ENCODE data around the gene CCL26. TPM values are rescaled to one million over a fixed set of nuclear protein-coding genes. Genes with fewer than 3 reads are reported as not detected.

Gene CCL26
- total and polyA plus RNA-seq, 9 of the 15 experiments (the other 6 are each of a cell fraction or from before 2014, with no cell fraction given) = 2.3 to 26.8 (median 8.4) TPM

GRCh38 chr7:75804705-75805104, 32.7 kb upstream of the CCL26 start (continued):
- TF ChIP-seq IRF9 (tag; IDR thresholded peaks at IDR 0.05) (no peak), ZFP1 (CRISPR knock-in tag; IDR thresholded peaks at IDR 0.05) (no peak), SMAD4 (CRISPR knock-in tag; conservative IDR thresholded peaks at IDR 0.05) (peak; percentile 24; the same call in 1 of the 2 replicates), STAT5B (CRISPR knock-in tag; IDR thresholded peaks at IDR 0.05) (no peak), MCM5 (IDR thresholded peaks at IDR 0.05; ENCODE audit: low read depth) (no peak), ZNF407 (IDR thresholded peaks at IDR 0.05; ENCODE audit: low read depth) (no peak), SAFB2 (IDR thresholded peaks at IDR 0.05; ENCODE audit: borderline replicate concordance, low read depth, low read length, severe bottlenecking) (no peak), TCF7L2 (IDR thresholded peaks at IDR 0.05; ENCODE audit: low read depth, low read length) (no peak), TSC22D4 (tag; IDR thresholded peaks at IDR 0.05) (no peak), MTA3 (IDR thresholded peaks at IDR 0.05; ENCODE audit: borderline replicate concordance) (no peak), CEBPG (CRISPR knock-in tag; IDR thresholded peaks at IDR 0.05) (no peak), CEBPG (tag; conservative IDR thresholded peaks at IDR 0.05 in 1 of 2, IDR thresholded peaks at IDR 0.05 in 1 of 2) (no peak), THAP12 (CRISPR knock-in tag; IDR thresholded peaks at IDR 0.05) (no peak), SRF (CRISPR knock-in tag; IDR thresholded peaks at IDR 0.05) (no peak), DDX20 (tag; IDR thresholded peaks at IDR 0.05; ENCODE audit: low read depth) (0 out of 2 replicates have a peak, but pooled peaks have one; percentile 76)
- TF ChIP-seq, protein P1, sequence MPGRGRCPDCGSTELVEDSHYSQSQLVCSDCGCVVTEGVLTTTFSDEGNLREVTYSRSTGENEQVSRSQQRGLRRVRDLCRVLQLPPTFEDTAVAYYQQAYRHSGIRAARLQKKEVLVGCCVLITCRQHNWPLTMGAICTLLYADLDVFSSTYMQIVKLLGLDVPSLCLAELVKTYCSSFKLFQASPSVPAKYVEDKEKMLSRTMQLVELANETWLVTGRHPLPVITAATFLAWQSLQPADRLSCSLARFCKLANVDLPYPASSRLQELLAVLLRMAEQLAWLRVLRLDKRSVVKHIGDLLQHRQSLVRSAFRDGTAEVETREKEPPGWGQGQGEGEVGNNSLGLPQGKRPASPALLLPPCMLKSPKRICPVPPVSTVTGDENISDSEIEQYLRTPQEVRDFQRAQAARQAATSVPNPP (IDR thresholded peaks at IDR 0.05; ENCODE audit: borderline replicate concordance, insufficient read depth, insufficient read length) = no peak
